ENCODE data around the gene TTC3. TPM values are rescaled to one million over a fixed set of nuclear protein-coding genes. Genes with fewer than 3 reads are reported as not detected.
A peak's percentile ranks its signal among the peaks of the same experiment; 100 is the strongest.

TTC3 gene
- total and polyA plus RNA-seq, 2 of the 13 experiments (the other 11 are each of a cell fraction or from before 2014, with no cell fraction given) = 55.7 to 108 TPM

DNA sequence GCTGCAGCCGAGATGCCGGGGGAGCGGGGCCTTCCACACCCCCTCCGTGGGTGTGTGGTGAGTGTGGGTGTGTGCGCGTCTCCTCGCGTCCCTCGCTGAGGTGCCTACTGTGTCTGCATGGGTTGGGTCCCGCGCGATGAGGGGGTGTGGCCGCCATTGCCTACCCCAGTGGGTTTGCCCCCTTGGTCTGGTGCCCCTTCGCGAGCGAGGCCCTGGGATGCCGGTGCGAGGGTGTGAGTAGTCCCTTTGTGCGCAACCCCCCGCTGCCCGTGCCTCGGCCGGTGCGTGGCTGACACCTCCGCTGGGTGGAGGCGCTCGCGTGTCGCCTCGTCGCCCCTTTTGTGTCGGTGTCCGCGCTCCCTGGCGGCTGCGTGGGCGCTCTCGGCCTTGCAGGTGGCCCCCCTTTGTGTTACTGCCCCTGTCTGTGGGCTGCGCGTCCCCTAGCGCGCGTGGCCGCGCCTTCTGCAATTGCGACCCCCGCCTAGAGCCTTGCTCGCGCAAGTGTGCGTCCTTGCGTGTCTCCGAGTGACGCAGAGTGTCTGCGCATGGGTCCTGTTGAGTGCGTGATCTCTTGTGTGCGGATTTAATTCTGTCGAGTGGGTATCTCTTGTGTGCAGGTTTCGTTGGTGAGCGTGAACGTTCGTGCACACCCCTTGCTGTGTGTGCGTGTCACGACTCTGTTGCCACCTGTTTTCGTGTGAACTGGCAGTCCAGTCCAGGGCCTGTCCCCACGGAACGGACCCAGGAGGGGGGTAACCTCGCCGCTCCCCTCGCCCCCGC lies 553 bp downstream of the TTC3 start (continued):
- peak; percentile 70; the same call in 1 of the 2 replicates for TF ChIP-seq ZNF646 (CRISPR knock-in tag; IDR thresholded peaks at IDR 0.05)
- TF ChIP-seq DMAP1 (CRISPR knock-in tag; IDR thresholded peaks at IDR 0.05) = peak; percentile 73
- 0 out of 2 replicates have a peak, but pooled peaks have one; percentile 19 for TF ChIP-seq ZNF512B (CRISPR knock-in tag; IDR thresholded peaks at IDR 0.05; ENCODE audit: borderline replicate concordance)
- TF ChIP-seq WIZ (CRISPR knock-in tag; IDR thresholded peaks at IDR 0.05) = 0 out of 2 replicates have a peak, but pooled peaks have one; percentile 29
- no peak for TF ChIP-seq FOXP1 (IDR thresholded peaks at IDR 0.05)
- no peak for TF ChIP-seq FOXP1 (CRISPR knock-in tag; IDR thresholded peaks at IDR 0.05)
- no peak for TF ChIP-seq NONO (IDR thresholded peaks at IDR 0.05)
- TF ChIP-seq NONO (CRISPR knock-in tag; conservative IDR thresholded peaks at IDR 0.05) = peak; percentile 57; the same call in 1 of the 2 replicates
- peak; percentile 53; the same call in 1 of the 2 replicates for TF ChIP-seq ELF4 (CRISPR knock-in tag; IDR thresholded peaks at IDR 0.05; ENCODE audit: borderline replicate concordance)
- TF ChIP-seq SIN3A (IDR thresholded peaks at IDR 0.05; ENCODE audit: borderline replicate concordance, low read depth, low read length) = peak; percentile 5; the same call in 1 of the 2 replicates
- no peak for TF ChIP-seq DDIT3 (CRISPR knock-in tag; IDR thresholded peaks at IDR 0.05)
- TF ChIP-seq ZBTB7A (CRISPR knock-in tag; IDR thresholded peaks at IDR 0.05) = peak; percentile 51; the same call in 1 of the 2 replicates
- TF ChIP-seq ZBTB42 (CRISPR knock-in tag; IDR thresholded peaks at IDR 0.05) = no peak
- no peak for TF ChIP-seq ZNF609 (CRISPR knock-in tag; IDR thresholded peaks at IDR 0.05; ENCODE audit: borderline replicate concordance)

Measured in HepG2 (cell line).